Measurements from ENCODE around the gene FAF2.
A peak's percentile ranks its signal among the peaks of the same experiment; 100 is the strongest.
"Not testable (repeated sequence)": the region's sequence is repeated elsewhere in the genome, so short reads cannot be mapped to it uniquely, and the experiment has no call there.

The FAF2 gene

DNA sequence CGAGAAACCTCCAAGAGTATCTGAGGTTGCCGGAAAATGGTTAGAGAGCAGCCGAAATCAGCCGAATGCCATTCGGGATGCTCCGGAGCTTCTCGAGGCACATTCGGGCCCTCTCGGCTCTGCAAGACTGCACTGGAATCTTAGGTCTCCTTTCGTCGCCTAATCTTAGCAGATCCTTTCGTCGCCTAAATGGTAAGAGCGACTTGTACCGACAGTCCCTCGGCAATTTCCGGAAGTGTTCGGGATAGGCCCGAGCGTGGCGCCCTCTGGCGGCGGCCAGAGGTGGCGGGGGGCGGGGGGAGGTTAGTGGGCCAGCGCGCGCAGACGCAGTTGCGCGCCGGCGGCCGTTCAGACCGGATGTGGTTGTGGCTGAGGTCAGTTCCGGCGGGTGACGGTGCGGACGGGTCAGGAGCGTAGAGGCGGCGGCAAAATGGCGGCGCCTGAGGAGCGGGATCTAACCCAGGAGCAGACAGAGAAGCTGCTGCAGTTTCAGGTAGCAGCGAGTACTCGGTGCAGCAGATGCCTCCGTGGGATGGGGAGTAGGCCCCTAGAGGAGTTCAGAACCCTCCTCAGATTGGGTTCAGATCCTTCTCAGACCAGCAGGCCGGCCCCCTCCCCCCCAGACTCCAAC, at the start of gene FAF2:
Gene FAF2 (plus strand): TSS at position 408 of the 631 bp plus-strand sequence. CDS start 23 bp downstream, at position 431.
- Histone ChIP-seq H3K27ac (ENCODE audit: low read depth, low read length) (peak within 1 kb of the TSS; percentile 84), H3K27me3 (ENCODE audit: insufficient read depth, low read length) (no peaks in the 10 kb centered on the region), H3K4me1 (ENCODE audit: control insufficient read depth, insufficient read depth, low read length, unreplicated experiment) (peaks cover 18% of the 10 kb centered on the region), H3K79me2 (ENCODE audit: control insufficient read depth, insufficient read depth, low read length, unreplicated experiment) (peaks cover 45% of the 10 kb centered on the region), H3K4me3 (ENCODE audit: low read depth, low read length) (peak within 1 kb of the TSS; percentile 98), H2AFZ (ENCODE audit: low read length, unreplicated experiment) (peak within 1 kb of the TSS; percentile 96), H3K36me3 (ENCODE audit: insufficient read depth, low read length) (peaks cover 2% of the 10 kb centered on the region)

DNA sequence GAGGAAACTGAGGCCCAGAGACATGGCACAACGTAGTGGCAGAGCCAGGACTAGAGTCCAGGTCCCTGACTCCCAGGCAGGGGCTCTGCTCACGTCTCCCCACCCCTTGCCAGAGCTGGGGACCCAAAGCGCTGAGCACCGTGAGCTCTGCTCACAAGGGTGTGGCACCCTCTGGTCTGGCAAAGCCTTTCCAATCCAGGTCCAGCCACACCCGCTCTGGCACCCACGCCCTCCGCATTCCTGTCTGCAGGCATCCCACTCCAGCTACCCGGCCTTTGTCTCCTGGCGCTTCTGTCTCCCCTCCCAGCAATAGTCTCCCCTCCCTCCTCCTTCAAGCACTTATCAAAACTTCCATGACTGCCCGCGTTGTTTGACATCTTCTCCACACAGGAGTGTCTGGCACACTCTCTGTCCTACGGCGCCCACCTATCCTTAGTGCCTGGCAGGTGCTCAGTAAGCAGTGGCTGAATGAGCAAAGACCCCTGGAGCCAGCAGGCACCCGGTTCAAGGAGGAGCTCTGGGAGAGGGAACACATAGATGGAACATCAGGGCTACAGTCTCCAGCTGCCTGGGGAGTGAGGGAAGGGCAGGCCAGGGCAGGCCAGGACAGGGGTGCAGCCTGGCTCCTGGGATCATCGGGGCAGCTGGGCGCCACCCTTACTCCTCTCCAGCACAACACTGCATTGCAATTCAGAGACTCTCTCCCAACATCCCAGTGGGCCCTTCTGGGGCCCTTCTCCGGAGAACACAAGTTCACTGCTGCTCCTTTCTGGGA, 47.6 kb upstream of the FAF2 start:
- Histone ChIP-seq H3K4me1 (ENCODE audit: control insufficient read depth, insufficient read depth, low read length, unreplicated experiment) (no peaks in the 10 kb centered on the region), H3K4me3 (ENCODE audit: low read depth, low read length) (no peak overlapping the region), H3K27ac (ENCODE audit: low read depth, low read length) (no peak overlapping the region), H2AFZ (ENCODE audit: low read length, unreplicated experiment) (no peak overlapping the region), H3K36me3 (ENCODE audit: insufficient read depth, low read length) (no peaks in the 10 kb centered on the region), H3K27me3 (ENCODE audit: insufficient read depth, low read length) (no peaks in the 10 kb centered on the region), H3K79me2 (ENCODE audit: control insufficient read depth, insufficient read depth, low read length, unreplicated experiment) (no peaks in the 10 kb centered on the region)

GRCh38 chr5:176401281-176402205, 46.6 kb upstream of the FAF2 start:
- Histone ChIP-seq H3K27ac (ENCODE audit: low read depth, low read length) (no peak overlapping the region), H2AFZ (ENCODE audit: low read length, unreplicated experiment) (no peak overlapping the region), H3K4me3 (ENCODE audit: low read depth, low read length) (no peak overlapping the region), H3K36me3 (ENCODE audit: insufficient read depth, low read length) (no peaks in the 10 kb centered on the region), H3K4me1 (ENCODE audit: control insufficient read depth, insufficient read depth, low read length, unreplicated experiment) (no peaks in the 10 kb centered on the region), H3K79me2 (ENCODE audit: control insufficient read depth, insufficient read depth, low read length, unreplicated experiment) (no peaks in the 10 kb centered on the region), H3K27me3 (ENCODE audit: insufficient read depth, low read length) (no peaks in the 10 kb centered on the region)

DNA sequence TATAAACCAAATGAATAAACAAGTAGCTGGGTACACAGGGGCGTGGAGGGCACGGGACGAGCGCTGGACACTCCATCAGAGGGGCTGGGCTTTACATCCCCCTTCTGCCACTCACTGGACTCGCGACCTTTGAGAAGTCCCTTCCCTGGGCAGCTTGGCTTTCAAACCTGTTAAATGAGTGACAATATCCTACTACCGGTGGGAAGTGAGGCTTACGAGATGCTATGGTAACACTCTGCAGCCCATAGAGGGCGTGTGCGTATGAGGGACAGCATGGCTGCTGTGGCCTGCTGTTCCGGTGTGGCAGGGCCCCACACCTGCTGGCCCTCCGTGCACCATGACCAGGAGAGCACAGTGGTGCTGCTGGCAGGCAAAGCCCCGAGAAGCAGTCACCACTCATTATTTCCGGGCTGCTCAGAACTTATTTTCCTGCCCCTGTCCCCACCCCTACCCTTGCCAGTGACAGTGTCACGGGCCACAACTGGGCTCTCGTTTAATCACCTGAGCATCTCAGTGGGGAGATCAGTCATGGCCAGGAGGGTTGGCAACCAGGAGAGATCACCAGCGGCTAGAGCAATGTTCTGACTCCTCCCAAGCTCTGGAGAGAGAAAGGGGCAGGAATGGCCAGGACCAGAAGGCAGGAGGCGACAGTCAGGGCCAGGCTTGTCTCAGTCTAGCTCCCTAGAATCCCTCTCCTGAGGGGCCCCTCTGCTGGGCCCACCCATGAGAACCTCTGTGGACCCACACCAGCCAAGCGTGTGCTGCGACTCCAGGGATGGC, 42.3 kb upstream of the FAF2 start:
- Histone ChIP-seq H3K27me3 (ENCODE audit: insufficient read depth, low read length) (no peaks in the 10 kb centered on the region), H3K36me3 (ENCODE audit: insufficient read depth, low read length) (peaks cover 7% of the 10 kb centered on the region; the same call in 1 of the 2 replicates), H2AFZ (ENCODE audit: low read length, unreplicated experiment) (no peak overlapping the region), H3K4me1 (ENCODE audit: control insufficient read depth, insufficient read depth, low read length, unreplicated experiment) (peaks cover 1% of the 10 kb centered on the region), H3K4me3 (ENCODE audit: low read depth, low read length) (no peak overlapping the region), H3K79me2 (ENCODE audit: control insufficient read depth, insufficient read depth, low read length, unreplicated experiment) (no peaks in the 10 kb centered on the region), H3K27ac (ENCODE audit: low read depth, low read length) (no peak overlapping the region)

GRCh38 chr5:176406436-176407052, 41.6 kb upstream of the FAF2 start:
- no peak overlapping the region for H3K27ac ChIP-seq (ENCODE audit: low read depth, low read length)

DNA sequence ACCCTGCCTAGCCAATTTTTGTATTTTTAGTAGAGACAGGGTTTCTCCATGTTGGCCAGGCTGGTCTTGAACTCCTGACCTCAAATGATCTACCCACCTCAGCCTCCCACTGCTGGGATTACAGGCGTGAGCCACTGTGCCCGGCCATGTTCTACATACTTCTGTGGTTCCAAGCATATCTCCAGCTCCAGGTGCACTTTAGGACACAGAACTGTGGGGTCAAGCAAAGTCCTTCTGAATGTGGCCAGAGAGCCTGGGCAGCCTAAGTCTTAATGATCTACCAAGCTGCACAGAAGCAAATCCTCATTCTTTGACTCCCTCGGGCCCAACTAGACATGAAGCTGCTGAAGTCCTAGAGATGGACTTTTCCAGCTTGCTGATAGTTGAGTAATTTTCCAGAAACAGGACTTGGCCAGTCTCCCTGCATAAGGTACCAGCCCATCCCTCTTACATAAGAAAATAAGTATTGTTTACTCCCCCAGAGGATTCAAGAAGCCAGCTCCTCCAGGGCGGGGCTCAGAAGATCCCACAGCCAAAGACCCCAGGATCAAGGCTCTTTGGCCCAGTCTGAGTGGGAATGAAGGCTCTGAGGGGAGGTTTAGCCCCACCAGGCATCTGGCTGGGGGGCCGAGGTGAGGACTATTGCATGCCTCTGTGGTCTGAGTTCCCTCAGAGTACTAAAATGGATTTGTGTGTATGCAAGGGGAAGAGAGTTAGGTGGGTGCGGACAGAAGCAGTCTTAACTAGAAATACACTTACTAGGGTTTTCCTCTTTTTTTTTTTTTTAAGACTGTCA, 40.5 kb upstream of the FAF2 start:
- Histone ChIP-seq H3K79me2 (ENCODE audit: control insufficient read depth, insufficient read depth, low read length, unreplicated experiment) (peaks cover 2% of the 10 kb centered on the region), H3K4me1 (ENCODE audit: control insufficient read depth, insufficient read depth, low read length, unreplicated experiment) (peaks cover 17% of the 10 kb centered on the region), H3K4me3 (ENCODE audit: low read depth, low read length) (no peak overlapping the region), H3K27me3 (ENCODE audit: insufficient read depth, low read length) (no peaks in the 10 kb centered on the region), H3K27ac (ENCODE audit: low read depth, low read length) (no peak overlapping the region), H2AFZ (ENCODE audit: low read length, unreplicated experiment) (no peak overlapping the region), H3K36me3 (ENCODE audit: insufficient read depth, low read length) (peaks cover 7% of the 10 kb centered on the region; the same call in 1 of the 2 replicates)

More at GRCh38 chr5:176406436-176407052, 41.6 kb upstream of the FAF2 start:
- Histone ChIP-seq H3K27me3 (ENCODE audit: insufficient read depth, low read length) (no peaks in the 10 kb centered on the region), H2AFZ (ENCODE audit: low read length, unreplicated experiment) (no peak overlapping the region), H3K36me3 (ENCODE audit: insufficient read depth, low read length) (peaks cover 7% of the 10 kb centered on the region; the same call in 1 of the 2 replicates), H3K79me2 (ENCODE audit: control insufficient read depth, insufficient read depth, low read length, unreplicated experiment) (no peaks in the 10 kb centered on the region), H3K4me1 (ENCODE audit: control insufficient read depth, insufficient read depth, low read length, unreplicated experiment) (peaks cover 8% of the 10 kb centered on the region), H3K4me3 (ENCODE audit: low read depth, low read length) (no peak overlapping the region)

DNA sequence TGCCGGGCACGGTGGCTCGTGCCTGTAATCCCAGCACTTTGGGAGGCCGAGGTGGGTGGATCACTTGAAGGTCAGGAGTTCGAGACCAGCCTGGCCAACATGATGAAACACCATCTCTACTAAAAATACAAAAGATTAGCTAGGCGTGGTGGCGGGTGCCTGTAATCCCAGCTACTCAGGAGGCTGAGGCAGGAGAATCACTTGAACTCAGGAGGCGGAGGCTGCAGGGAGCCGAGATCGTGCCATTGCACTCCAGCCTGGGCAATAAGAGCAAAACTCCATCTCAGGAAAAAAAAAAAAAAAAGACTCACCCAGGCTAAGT, 40.0 kb upstream of the FAF2 start:
- not testable (repeated sequence) for H2AFZ ChIP-seq (ENCODE audit: low read length, unreplicated experiment); H3K27me3 ChIP-seq (ENCODE audit: insufficient read depth, low read length); H3K79me2 ChIP-seq (ENCODE audit: control insufficient read depth, insufficient read depth, low read length, unreplicated experiment); H3K27ac ChIP-seq (ENCODE audit: low read depth, low read length); H3K4me3 ChIP-seq (ENCODE audit: low read depth, low read length); H3K36me3 ChIP-seq (ENCODE audit: insufficient read depth, low read length)
- peaks cover 18% of the 10 kb centered on the region for H3K4me1 ChIP-seq (ENCODE audit: control insufficient read depth, insufficient read depth, low read length, unreplicated experiment)

DNA sequence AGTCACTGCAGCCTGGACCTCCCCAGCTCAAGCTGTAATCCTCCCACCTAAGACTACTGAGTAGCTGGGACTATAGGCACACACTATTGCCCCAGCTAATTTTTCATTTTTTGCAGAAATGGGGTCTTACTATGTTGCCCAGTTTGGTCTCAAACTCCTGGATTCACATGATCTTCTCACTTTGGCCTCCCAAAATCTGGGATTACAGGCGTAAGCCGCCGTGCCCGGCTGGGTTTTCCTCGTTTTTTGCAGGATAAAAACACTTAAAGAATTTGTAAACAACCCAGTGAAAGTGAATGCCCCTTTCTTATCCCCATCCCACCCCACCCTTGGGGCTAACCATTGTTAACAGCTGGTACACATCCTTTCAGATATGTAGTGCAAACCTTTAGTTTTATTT, 39.6 kb upstream of the FAF2 start:
- H3K27me3 ChIP-seq (ENCODE audit: insufficient read depth, low read length) = no peaks in the 10 kb centered on the region
- H3K4me1 ChIP-seq (ENCODE audit: control insufficient read depth, insufficient read depth, low read length, unreplicated experiment) = peaks cover 20% of the 10 kb centered on the region
- H2AFZ ChIP-seq (ENCODE audit: low read length, unreplicated experiment) = no peak overlapping the region
- H3K79me2 ChIP-seq (ENCODE audit: control insufficient read depth, insufficient read depth, low read length, unreplicated experiment) = peaks cover 8% of the 10 kb centered on the region
- no peak overlapping the region for H3K27ac ChIP-seq (ENCODE audit: low read depth, low read length)
- H3K4me3 ChIP-seq (ENCODE audit: low read depth, low read length) = no peak overlapping the region
- peaks cover 7% of the 10 kb centered on the region; the same call in 1 of the 2 replicates for H3K36me3 ChIP-seq (ENCODE audit: insufficient read depth, low read length)

GRCh38 chr5:176409765-176410164, 38.4 kb upstream of the FAF2 start:
- H3K27ac ChIP-seq (ENCODE audit: low read depth, low read length) = no peak overlapping the region
- H3K79me2 ChIP-seq (ENCODE audit: control insufficient read depth, insufficient read depth, low read length, unreplicated experiment) = peaks cover 11% of the 10 kb centered on the region
- no peak overlapping the region for H2AFZ ChIP-seq (ENCODE audit: low read length, unreplicated experiment)
- H3K36me3 ChIP-seq (ENCODE audit: insufficient read depth, low read length) = peaks cover 7% of the 10 kb centered on the region; the same call in 1 of the 2 replicates
- H3K4me1 ChIP-seq (ENCODE audit: control insufficient read depth, insufficient read depth, low read length, unreplicated experiment) = peaks cover 30% of the 10 kb centered on the region
- no peaks in the 10 kb centered on the region for H3K27me3 ChIP-seq (ENCODE audit: insufficient read depth, low read length)
- H3K4me3 ChIP-seq (ENCODE audit: low read depth, low read length) = no peak overlapping the region
